ENCODE data around the gene ATP2B2. TPM values are rescaled to one million over a fixed set of nuclear protein-coding genes. Genes with fewer than 3 reads are reported as not detected.

ATP2B2 gene
- total and polyA plus RNA-seq, 2 donors (not counting 1 experiment from before 2014, with no cell fraction given): not detected

DNA sequence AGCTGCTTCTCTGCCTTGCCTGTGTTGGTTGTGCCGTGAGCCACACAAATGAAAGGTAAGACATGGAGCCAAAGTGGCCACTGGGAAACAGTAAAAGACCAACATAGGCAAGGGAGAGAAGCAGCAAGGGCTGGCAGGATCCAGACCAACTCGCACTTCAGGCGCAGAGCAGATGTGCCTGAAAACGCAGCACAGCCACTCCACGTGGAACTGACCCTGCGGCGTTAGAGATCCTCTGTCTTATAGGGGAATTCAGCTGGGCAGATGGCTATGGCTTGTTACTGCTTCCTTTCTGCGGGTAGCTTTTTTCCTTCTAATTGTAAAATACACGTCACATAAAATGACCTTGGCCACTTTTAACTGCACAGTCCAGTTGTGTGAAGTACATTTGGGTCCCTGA is 202.3 kb downstream of the ATP2B2 start:
- H3K9me3 Mint-ChIP-seq (ENCODE audit: insufficient read depth): no peaks in the 10 kb centered on the region
- no peak overlapping the region for H3K9ac ChIP-seq (ENCODE audit: low read length)
- H2AFZ ChIP-seq (ENCODE audit: insufficient read depth, low read depth, low read length, poor library complexity, severe bottlenecking): no peak overlapping the region
- H3K27ac Mint-ChIP-seq: no peak overlapping the region
- H3K4me3 ChIP-seq (ENCODE audit: control extremely low read depth in 1 of 5, extremely low read depth in 1 of 5, insufficient read depth in 1 of 5, low read depth in 2 of 5, low read length in 4 of 5): no peak overlapping the region
- TF ChIP-seq, protein P1, sequence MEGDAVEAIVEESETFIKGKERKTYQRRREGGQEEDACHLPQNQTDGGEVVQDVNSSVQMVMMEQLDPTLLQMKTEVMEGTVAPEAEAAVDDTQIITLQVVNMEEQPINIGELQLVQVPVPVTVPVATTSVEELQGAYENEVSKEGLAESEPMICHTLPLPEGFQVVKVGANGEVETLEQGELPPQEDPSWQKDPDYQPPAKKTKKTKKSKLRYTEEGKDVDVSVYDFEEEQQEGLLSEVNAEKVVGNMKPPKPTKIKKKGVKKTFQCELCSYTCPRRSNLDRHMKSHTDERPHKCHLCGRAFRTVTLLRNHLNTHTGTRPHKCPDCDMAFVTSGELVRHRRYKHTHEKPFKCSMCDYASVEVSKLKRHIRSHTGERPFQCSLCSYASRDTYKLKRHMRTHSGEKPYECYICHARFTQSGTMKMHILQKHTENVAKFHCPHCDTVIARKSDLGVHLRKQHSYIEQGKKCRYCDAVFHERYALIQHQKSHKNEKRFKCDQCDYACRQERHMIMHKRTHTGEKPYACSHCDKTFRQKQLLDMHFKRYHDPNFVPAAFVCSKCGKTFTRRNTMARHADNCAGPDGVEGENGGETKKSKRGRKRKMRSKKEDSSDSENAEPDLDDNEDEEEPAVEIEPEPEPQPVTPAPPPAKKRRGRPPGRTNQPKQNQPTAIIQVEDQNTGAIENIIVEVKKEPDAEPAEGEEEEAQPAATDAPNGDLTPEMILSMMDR (IDR thresholded peaks at IDR 0.05): no peak
- H4K20me1 ChIP-seq (ENCODE audit: control insufficient read depth, insufficient read depth, low read length, poor library complexity, severe bottlenecking): no peaks in the 10 kb centered on the region
- H3K4me1 Mint-ChIP-seq: peaks cover 9% of the 10 kb centered on the region
- CTCF ChIA-PET: no interaction called here
- H3K27ac ChIP-seq (ENCODE audit: low read length in 2 of 2): no peak overlapping the region
- ATAC-seq (ENCODE audit: low read depth): no peak
- no peak for DNase-seq
- H3K27me3 Mint-ChIP-seq: no peaks in the 10 kb centered on the region
- peaks cover 11% of the 10 kb centered on the region in 2 donors for H3K4me1 ChIP-seq (ENCODE audit: control insufficient read depth in 2 of 2, insufficient read depth in 2 of 2, low read length in 2 of 2)
- peaks cover 11% of the 10 kb centered on the region for H3K79me2 ChIP-seq (ENCODE audit: control insufficient read depth, insufficient read depth, low read length)
- WGBS (ENCODE audit: insufficient coverage): 98% methylated on average over 5 of the region's 9 CpGs
- H3K9me3 ChIP-seq (ENCODE audit: control extremely low read depth in 1 of 3, control insufficient read depth in 2 of 3, insufficient read depth in 1 of 3, low read length in 2 of 3): no peaks in the 10 kb centered on the region
- no peaks in the 10 kb centered on the region for H3K27me3 ChIP-seq (replicated peaks in 1 of 4; ENCODE audit: control extremely low read depth in 1 of 4, control insufficient read depth in 3 of 4, insufficient read depth in 4 of 4, low read length in 3 of 4)
- no peak overlapping the region for H3K4me2 ChIP-seq (replicated peaks; ENCODE audit: low read depth, low read length, poor library complexity, severe bottlenecking)
- intact Hi-C loops (cut with micrococcal nuclease): no loop called here
- POLR2A ChIA-PET: no interaction called here
- H3K4me3 Mint-ChIP-seq: no peak overlapping the region
- peaks cover 0 to 64% of the 10 kb centered on the region in 2 experiments for H3K36me3 ChIP-seq (replicated peaks in 1 of 2; ENCODE audit: control extremely low read depth in 1 of 2, control insufficient read depth in 1 of 2, extremely low read depth in 1 of 2, insufficient read depth in 2 of 2, low read length in 1 of 2)

DNA sequence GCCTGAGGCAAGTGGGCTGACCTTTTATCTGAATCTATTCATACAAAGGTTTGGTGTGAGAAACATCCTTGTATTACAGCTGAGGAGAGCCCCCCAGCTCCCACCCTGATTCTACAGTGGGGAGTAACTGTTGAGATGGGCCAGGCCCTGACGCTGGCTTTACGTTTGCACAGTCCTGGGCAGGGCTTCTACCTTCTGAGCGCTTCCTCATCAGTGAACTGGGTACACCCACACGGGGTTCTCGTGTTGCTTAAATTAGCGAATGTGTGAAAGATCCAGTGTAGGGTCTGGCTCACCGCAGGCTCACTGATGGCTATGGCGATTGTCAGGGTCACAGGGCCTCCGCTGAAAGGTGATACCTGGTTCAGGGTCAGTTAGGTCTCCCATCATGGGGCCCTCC is 205.3 kb downstream of the ATP2B2 start:
- peaks cover 11% of the 10 kb centered on the region in 2 donors for H3K4me1 ChIP-seq (ENCODE audit: control insufficient read depth in 2 of 2, insufficient read depth in 2 of 2, low read length in 2 of 2)
- Mint-ChIP-seq H3K27ac (no peak overlapping the region), H3K4me1 (peaks cover 10% of the 10 kb centered on the region), H3K9me3 (ENCODE audit: insufficient read depth) (no peaks in the 10 kb centered on the region), H3K4me3 (no peak overlapping the region), H3K27me3 (no peaks in the 10 kb centered on the region)
- DNase-seq (no peak), ATAC-seq (ENCODE audit: low read depth) (no peak)
- H3K36me3 ChIP-seq (replicated peaks in 1 of 2; ENCODE audit: control extremely low read depth in 1 of 2, control insufficient read depth in 1 of 2, extremely low read depth in 1 of 2, insufficient read depth in 2 of 2, low read length in 1 of 2): peaks cover 0 to 50% of the 10 kb centered on the region in 2 experiments
- H3K4me3 ChIP-seq (ENCODE audit: control extremely low read depth in 1 of 5, extremely low read depth in 1 of 5, insufficient read depth in 1 of 5, low read depth in 2 of 5, low read length in 4 of 5): no peak overlapping the region
- H3K9ac ChIP-seq (ENCODE audit: low read length): no peak overlapping the region
- H2AFZ ChIP-seq (ENCODE audit: insufficient read depth, low read depth, low read length, poor library complexity, severe bottlenecking): no peak overlapping the region
- no peaks in the 10 kb centered on the region for H4K20me1 ChIP-seq (ENCODE audit: control insufficient read depth, insufficient read depth, low read length, poor library complexity, severe bottlenecking)
- WGBS (ENCODE audit: insufficient coverage): 96% methylated on average over 9 of the region's 9 CpGs
- H3K4me2 ChIP-seq (replicated peaks; ENCODE audit: low read depth, low read length, poor library complexity, severe bottlenecking): peak overlapping the region; percentile 43
- ChIA-PET POLR2A (no interaction called here), CTCF (no interaction called here)
- TF ChIP-seq, protein P1 (IDR thresholded peaks at IDR 0.05): no peak
- TF ChIP-seq EZH2 (IDR thresholded peaks at IDR 0.05; ENCODE audit: borderline replicate concordance, insufficient read depth, low read depth, low read length, poor library complexity, severe bottlenecking): no peak
- H3K27ac ChIP-seq (ENCODE audit: low read length in 2 of 2): peak overlapping the region in 1 of 2 donors; percentile 76
- no peaks in the 10 kb centered on the region for H3K9me3 ChIP-seq (ENCODE audit: control extremely low read depth in 1 of 3, control insufficient read depth in 2 of 3, insufficient read depth in 1 of 3, low read length in 2 of 3)
- intact Hi-C loops (cut with micrococcal nuclease): no loop called here
- peaks cover 11% of the 10 kb centered on the region for H3K79me2 ChIP-seq (ENCODE audit: control insufficient read depth, insufficient read depth, low read length)
- no peaks in the 10 kb centered on the region for H3K27me3 ChIP-seq (replicated peaks in 1 of 4; ENCODE audit: control extremely low read depth in 1 of 4, control insufficient read depth in 3 of 4, insufficient read depth in 4 of 4, low read length in 3 of 4)

Measured in B cell (primary cell).